Amniotic epithelial cell (primary cell): ENCODE measurements around the gene BBS5.
"Not testable (repeated sequence)": the region's sequence is repeated elsewhere in the genome, so short reads cannot be mapped to it uniquely, and the experiment has no call there.

ENCODE experiments used
- DNase-seq: peaks from one replicate; pipeline ENCODE4 v3.0.0-alpha.2; 2010; ENCODE audit warnings: low read depth

Gene BBS5

DNA sequence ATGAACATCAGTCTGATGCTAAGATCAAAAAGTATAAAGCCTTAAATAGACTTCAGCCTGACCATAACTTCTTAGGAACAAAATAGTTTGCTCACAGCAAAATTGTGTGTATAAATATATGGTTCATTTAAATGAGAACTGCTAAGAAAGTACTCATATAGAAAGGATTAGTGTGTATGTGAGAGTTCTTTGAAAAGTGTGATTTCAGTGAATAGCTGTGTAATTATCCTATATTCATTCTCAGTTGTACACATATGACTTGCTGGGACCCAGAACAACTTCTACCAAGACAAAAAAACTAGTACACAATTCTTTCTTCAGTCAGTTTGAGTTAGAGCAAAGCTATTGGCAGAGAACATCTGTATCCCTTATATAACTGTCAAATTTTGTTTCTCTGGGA lies 7.2 kb downstream of the BBS5 start:
- DNase-seq, result no peak

DNA sequence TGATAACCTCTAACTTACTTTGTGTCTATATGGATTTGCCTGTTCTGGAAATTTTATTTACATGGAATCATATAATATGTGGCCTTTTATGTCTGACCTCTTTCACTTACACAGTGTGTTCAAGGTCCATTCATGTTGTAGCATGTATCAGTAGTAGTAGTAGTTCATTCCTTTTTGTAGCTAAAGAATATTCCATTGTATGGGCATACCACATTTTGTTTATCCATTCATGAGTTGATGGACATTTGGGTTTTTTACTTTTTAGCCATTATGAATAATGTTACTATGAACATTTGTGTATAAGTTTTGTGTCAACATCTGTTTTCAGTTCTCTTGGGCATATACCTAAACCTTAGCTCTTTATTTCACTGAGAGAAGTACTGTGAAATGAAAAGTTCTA lies 11.5 kb downstream of the BBS5 start:
- no peak for DNase-seq

DNA sequence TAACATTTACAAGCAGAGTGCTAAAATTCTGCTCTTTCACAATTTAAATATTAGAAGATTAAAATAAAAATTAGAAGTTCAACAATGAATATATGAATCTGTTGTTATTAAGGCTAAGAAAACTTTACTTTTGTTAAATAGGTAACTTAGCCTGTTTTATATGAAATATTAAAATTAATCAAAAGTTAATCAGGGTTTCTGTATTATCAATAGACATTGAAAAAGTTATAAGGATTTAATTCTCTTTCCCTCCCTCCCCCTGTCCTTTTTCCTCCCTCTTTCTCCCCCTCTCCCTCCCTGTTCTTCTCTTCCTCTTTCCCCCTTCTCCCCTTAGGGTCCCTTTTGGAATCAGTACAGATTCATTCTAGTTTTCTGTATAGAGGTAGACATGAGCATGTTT lies 12.1 kb downstream of the BBS5 start:
- DNase-seq, result no peak

DNA sequence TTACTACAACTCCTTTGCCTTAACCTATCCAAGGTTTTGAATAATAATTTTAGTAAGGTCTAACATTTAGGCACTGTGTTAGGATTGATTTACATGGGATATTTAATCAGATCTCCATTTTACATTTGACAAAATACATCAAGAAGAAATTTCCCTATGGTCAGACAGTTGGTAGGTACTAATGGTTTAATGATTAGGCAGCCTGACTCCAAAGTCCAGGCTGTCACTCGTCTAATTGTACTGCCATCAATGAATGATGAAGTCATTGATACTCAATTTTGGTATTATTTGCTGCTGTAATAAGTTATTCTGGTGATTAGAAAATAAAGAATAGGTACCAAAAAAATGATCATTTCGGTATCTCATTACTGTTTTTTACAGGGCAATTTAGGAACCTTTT lies 14.1 kb downstream of the BBS5 start:
- no peak for DNase-seq

DNA sequence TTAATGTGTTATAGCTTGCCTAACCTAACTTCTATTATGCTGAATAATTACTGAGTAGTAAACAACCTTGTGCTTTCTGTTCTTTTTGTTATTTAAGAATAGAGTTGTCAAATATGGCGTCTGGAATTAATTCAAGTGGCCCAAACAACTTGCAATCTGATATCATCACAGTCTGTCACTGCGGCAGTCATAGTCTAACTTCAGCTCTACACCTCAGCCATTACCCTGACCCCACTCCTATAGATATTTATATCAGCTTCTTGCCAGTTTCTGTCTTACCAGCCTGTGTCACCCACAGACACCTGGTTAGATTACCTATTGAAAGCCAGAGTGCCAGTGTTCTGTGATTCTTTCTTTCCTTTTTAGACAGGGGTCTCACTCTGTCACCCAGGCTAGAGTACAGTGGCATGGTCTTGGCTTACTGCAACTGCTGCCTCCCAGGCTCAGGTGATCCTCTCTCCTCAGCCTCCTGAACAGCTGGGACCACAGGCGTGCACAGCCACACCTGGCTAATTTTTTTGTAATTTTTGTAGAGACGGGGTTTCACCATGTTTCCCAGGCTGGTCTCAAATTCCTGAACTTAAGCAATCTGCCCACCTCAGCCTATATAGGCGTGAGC lies 16.1 kb downstream of the BBS5 start:
- no peak for DNase-seq

DNA sequence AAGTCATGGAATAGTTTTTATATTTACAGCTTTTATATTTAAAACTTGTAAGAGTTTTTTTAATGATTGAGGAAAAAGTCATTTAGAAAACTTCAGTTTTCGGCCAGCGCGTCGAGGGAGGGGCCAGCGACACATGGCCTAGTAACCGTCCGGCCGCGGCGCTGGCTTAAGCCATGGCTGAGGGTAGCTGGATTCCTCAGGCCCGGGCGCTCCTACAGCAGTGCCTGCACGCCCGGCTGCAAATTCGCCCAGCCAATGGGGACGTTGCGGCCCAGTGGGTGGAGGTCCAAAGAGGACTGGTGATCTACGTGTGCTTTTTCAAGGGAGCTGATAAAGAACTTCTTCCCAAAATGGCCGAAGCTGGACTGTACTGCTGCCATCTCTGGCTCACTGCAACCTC lies 25.4 kb downstream of the BBS5 start:
- no peak for DNase-seq

DNA sequence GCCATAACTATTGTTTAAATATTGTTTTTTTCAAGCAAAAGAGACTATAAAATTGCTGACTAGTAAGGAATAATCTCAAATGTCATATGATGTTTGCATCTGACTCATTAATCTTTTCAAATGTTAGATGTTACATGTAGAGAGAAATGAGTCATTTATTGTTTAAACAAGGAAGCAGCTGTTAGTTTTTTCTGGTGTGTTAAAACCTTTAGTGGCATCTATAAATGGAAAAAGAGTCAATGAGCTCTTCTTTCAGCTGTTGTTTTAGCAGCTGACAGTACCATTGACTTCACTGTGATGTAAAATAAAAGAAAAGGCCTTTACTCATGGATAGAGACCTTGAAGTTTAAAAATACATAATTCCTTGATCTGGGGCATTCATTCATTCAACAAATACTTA lies 28.4 kb downstream of the BBS5 start:
- DNase-seq, result peak; percentile 50

DNA sequence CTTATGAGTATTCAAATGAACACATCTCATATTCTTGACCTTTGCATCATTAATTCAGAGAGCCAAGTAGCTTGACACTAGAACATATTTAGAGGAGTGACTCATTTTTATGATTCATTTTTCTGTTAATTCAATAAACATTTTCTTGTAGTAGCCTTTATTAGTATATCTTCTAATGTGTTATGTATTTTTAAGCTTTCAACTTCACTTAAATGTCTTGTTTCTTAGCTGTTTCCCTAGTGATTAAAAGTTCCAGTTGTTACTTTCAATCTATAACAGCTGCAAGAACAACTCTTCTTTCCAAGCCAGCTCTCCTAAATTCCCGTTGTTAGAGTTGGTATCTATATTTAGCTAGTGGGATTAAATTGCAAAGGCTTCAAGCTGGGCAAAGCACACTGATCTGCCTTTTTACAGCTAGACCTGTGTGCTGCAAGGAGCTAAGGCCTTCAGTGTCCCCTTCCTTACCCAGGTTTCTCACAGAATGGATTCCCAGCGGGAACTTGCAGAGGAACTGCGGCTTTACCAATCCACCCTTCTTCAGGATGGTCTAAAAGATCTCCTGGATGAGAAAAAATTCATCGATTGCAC lies 30.1 kb downstream of the BBS5 start, which contains the start of gene KLHL41:
Gene KLHL41, plus strand, starts transcription at position 405 of the 588 bp plus-strand sequence. Its CDS starts 77 bp downstream, at position 482.
- DNase-seq, result peak; percentile 48

DNA sequence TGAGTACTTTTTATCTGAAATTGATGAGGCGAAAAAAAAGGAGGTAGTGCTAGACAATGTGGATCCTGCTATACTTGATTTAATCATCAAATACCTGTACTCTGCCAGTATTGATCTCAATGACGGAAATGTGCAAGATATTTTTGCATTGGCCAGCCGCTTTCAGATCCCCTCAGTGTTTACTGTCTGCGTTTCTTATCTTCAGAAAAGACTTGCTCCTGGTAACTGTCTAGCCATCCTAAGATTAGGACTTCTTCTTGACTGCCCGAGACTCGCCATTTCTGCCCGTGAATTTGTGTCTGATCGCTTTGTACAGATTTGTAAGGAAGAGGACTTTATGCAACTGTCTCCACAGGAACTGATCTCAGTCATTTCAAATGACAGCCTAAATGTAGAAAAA lies 30.7 kb downstream of the BBS5 start:
- no peak for DNase-seq

DNA sequence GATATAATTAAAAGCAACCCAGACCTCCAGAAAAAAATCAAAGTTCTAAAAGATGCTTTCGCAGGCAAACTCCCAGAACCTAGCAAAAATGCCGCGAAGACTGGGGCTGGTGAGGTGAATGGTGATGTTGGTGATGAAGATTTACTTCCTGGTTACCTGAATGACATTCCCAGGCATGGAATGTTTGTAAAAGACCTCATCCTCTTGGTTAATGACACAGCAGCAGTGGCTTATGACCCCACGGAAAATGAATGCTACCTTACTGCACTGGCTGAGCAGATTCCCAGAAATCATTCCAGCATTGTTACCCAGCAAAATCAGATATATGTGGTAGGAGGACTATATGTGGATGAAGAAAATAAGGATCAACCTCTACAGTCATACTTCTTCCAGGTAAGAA lies 31.2 kb downstream of the BBS5 start:
- no peak for DNase-seq

DNA sequence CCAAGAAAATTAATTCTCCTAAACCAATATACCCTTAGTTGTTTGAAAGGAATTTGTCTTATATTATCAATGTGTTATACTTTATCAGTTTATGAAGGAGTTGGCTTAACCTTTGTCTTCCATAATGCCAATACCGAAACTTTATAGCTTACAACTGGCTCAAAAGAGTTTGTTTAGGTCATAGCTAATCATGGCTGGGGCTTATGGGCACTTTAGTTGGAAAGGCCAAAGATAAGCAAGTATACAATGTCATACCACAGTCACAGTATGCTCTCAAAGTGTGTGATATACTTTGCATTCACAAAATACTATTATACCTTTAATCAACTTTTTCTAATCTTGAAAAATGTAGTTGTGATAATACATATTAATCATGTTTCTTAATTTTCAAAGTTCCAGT lies 32.5 kb downstream of the BBS5 start:
- no peak for DNase-seq

DNA sequence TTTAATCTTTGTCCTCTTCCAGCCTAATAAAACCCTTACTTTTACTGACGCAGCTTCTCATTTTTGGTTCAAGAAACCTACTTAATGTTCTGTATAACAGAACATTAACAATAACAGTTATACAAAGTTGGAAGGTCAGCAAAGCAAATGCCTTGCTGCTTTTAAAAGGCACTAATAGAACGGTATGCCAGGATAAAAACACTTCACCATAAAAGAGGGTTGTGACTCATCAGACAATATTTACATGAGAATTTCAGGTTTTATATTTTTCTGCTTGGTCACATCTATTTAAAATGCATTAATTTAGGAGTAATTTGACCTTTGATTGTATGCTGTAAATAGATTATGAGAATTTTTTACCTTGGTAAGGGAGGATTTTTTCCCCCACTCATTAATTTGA lies 33.2 kb downstream of the BBS5 start:
- no peak for DNase-seq

DNA sequence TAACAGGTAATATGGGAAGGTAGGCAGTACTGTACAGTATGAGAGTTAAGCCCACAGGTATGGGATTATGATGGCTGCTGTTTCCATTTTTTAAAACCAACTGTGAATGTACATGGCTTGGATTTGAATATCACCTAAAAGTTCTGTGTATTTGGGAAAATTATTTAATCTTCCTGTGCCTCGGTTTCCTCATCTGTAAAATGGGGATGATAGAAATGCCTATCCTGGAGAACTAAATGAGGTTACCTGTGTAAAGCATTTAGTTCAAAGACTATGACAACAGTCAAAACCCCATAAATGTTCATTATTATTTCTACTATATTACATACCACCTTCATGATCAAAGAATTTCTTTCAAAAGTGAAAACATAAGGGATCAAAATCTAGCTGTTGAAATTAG lies 33.8 kb downstream of the BBS5 start:
- no peak for DNase-seq

DNA sequence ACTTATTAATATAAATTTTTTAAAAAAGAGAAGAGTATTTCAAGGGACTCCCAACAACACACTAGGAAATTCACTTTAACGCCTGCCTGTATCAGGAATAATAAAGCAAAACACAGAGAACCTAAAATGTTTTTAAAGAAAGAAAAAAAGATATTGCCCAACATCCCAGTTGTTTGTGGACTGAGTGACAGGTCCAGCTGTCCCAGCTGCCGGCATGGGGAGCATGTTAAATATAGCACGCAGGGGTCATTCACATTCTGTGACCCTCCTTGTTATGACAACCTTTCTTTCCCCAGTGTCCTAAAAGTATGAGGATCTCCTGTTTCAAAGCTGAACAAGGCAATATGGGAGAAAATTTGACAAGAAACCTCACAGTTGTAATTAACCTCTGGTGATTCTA lies 34.6 kb downstream of the BBS5 start:
- DNase-seq, result no peak

DNA sequence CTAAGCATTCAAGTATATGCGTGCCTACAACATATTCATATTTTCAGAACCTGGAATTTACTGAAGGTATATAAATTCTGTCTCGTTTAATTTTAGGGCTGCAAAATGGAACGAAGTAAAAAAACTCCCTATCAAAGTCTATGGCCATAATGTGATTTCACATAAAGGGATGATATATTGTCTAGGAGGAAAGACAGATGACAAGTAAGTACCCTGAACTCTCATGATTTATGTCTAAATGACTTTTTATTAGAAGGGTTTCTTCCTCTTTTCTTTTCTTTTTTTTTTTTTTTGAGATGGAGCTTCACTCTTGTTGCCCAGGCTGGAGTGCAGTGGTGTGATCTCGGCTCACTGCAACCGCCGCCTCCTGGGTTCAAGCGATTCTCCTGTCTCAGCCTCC lies 35.5 kb downstream of the BBS5 start:
- DNase-seq, result not testable (repeated sequence)

DNA sequence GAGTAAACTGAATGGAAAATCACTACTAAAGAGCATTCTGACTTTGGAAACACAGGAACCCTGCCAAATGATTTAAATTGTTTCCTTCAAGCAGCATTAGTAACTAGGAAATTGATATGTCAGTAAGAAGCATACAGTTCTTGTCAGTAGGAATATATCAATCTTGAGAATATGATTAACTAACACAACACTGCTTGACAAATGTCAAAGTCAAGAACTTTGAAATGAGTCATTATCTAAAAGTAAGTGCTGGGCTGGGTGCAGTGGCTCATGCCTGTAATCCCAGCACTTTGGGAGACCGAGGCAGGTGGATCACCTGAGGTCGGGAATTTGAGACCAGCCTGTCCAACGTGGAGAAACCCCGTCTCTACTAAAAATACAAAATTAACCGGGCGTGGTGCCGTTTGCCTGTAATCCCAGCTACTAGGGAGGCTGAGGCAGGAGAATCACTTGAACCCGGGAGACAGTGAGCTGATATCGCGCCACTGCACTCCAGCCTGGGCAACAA lies 37.2 kb downstream of the BBS5 start:
- not testable (repeated sequence) for DNase-seq

DNA sequence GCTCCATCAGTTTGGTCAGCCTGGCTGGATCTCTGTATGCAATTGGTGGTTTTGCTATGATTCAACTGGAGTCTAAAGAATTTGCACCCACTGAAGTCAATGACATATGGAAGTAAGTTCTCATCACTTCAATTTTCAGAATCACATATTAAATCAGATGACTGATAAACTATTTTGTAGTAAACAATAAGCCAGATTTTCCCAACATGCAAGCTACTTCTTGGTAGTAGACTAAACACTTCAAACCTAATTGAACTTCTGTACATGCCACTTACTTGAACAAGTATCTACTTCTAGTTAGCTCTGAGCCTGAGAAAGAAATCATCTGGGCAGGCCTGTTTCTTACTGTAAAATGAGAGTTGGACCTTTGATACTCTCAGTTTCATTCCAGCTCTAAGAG lies 41.6 kb downstream of the BBS5 start:
- DNase-seq, result no peak

DNA sequence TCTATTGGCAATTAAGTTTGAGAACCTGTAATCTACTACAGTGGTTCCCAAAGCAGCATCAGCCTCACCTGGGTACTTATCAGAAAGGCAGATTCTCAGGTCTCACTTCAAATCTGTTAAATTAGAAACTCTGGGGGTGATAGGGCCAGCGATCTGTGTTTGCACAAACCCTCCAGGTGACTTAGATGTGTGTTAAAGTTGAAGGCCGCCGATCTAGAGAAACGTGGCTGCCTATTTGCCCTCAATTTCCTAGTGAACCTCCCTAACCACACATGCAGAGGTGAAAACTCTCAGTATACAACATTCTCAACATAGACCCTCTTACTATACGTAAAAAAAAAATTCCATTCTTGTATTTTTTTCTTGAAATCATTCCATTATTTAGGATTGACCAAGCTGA lies 44.4 kb downstream of the BBS5 start:
- no peak for DNase-seq

DNA sequence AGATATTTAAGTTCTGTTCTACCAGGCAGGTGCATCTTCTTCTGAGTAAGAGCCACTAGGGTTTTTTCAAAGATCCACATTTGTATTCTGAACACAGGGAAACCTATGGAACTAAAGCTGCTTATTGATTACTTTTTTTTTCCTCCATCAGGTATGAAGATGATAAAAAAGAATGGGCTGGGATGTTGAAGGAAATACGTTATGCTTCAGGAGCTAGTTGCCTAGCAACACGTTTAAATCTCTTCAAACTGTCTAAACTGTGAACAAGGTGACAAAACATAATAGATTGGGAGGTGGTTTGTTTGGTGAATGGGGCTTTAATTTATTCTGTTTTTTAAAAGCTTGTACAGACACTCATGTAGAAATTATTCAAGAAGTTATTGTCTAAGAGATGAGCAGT lies 46.1 kb downstream of the BBS5 start:
- no peak for DNase-seq

DNA sequence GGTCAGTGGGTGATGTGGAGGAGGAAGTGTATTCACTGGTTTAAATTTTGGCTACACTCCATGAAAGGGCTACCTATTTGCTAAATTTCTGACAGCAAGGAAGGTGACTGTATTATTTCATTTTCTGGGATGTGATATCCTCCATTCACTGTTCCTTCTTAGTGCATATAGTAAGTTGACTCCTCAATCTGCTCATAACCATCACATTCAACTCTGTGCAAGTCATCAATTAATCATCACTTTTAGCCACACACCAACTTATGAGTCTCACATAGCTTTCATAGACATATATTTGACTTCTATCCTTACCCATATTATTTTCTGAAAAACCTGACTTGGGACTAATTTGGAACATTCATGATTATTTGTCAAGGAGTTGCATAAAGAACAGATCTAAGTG lies 47.2 kb downstream of the BBS5 start:
- DNase-seq, result no peak

DNA sequence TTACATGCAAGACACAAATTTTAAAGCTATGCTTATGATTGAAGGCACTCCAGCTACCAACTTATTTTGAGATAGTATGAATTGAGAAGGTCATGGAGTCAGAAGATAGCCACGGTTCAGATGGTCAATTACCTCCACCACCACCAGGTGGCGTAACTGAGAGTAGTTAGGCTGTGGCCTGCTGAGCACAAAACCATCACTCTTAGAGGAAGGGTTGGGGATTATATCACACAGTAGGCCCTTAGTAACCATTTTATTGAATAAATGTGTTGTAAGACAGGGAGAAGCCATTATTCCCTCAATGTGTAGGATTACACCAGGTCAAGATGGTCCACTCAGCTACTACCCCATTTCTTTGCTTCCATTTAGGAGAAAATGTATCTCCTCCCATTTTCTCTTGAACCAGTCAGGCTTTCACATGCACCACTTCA lies 49.0 kb downstream of the BBS5 start:
- peak; percentile 46 for DNase-seq

DNA sequence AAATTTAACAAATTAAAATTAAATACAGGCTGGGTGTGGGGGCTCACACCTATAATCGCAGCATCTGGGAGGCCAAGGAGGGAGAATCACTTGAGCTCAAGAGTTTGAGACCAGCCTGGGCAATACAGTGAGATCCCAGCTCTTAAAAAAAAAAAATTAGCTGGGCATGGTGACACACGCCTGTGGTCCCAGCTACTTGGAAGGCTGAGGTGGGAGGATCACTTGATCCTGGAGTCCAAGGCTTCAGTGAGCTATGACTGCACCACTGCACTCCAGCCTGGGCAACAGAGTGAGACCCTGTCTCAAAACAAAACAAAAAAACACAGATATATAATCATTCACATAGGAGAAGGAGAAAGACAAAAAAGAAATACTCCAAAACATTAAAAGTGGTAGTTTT lies 60.2 kb downstream of the BBS5 start:
- not testable (repeated sequence) for DNase-seq

DNA sequence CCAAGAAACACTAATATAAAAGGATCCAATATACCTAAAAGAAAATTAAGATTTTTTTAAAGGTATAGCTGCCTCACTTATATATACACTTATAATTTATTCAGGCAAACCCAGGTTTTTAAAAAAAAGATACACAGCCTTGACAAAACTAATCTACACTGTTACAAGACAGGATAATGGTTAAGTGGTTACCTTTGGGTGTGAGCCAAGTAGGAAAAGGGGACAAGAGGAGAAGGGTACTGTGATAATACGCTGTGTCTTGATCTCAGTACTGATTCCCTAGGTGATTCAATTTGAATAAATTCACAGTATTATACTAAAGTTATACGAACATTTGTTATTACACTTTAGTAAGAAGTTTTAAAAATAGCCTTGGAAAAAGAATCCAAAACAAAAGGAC lies 60.9 kb downstream of the BBS5 start:
- no peak for DNase-seq

DNA sequence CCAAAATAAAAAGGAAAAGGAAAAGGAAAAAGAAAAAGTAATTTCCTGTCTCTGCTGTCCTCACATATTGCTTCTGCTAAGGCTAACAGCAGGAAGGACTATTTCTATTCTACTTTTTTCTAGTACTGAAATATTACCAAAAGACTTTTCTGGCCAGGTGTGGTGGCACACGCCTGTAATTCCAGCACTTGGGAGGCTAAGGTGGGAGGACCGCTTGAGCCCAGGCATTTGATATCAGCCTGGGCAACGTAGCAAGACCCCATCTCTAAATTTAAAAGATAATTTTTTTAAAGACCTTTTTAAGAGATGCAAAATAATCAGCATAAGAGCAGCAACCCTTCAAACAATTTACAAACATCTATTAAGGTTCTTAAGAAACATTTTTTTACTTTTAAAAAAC lies 63.1 kb downstream of the BBS5 start:
- no peak for DNase-seq
